Measurements from ENCODE around the gene DNAJB11.
"Not testable (repeated sequence)": the region's sequence is repeated elsewhere in the genome, so short reads cannot be mapped to it uniquely, and the experiment has no call there.

The DNAJB11 gene

GRCh38 chr3:186586245-186586644 is 15.7 kb downstream of the DNAJB11 start:
- H3K9me3 ChIP-seq (ENCODE audit: control insufficient read depth, low read length); H3K27ac ChIP-seq (ENCODE audit: low read depth, low read length, severe bottlenecking); H3K4me3 ChIP-seq (ENCODE audit: extremely low read depth, insufficient read depth, low read length, poor library complexity, severe bottlenecking); H3K4me1 ChIP-seq (ENCODE audit: control insufficient read depth, insufficient read depth, low read length, poor library complexity, severe bottlenecking): not testable (repeated sequence)
- peaks cover 46% of the 10 kb centered on the region for H3K36me3 ChIP-seq (ENCODE audit: control insufficient read depth, insufficient read depth, low read length)
- WGBS, 2 experiments (ENCODE audit: insufficient coverage in 2 of 2), result 74 to 92% methylated on average over 2 to 8 of the region's 9 CpGs

GRCh38 chr3:186587183-186587582 is 16.7 kb downstream of the DNAJB11 start:
- no peaks in the 10 kb centered on the region for H3K9me3 ChIP-seq (ENCODE audit: control insufficient read depth, low read length)
- H3K36me3 ChIP-seq (ENCODE audit: control insufficient read depth, insufficient read depth, low read length), result peaks cover 39% of the 10 kb centered on the region
- H3K4me3 ChIP-seq (ENCODE audit: extremely low read depth, insufficient read depth, low read length, poor library complexity, severe bottlenecking), result no peak overlapping the region
- peaks cover 3% of the 10 kb centered on the region for H3K4me1 ChIP-seq (ENCODE audit: control insufficient read depth, insufficient read depth, low read length, poor library complexity, severe bottlenecking)
- H3K27ac ChIP-seq (ENCODE audit: low read depth, low read length, severe bottlenecking), result no peak overlapping the region

DNA sequence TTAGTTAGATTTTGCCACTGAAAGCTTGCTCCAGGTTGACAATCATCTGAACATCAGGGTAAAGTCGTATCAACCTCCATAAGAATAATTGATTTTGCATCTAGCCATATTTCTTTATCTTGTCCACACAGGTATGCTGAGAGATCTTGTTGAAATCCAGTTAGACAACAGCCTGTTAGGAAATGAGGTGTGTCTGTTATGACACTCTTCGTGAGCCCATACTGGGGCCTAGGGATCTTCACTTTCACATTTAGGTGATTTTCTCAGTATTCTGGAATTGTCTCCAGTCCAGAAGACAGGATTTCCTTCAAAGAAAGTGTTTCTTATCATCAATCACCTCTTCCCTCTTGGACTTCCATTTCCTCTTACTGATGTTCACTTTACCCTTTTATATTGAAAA is 18.1 kb downstream of the DNAJB11 start:
- H3K27ac ChIP-seq (ENCODE audit: low read depth, low read length, severe bottlenecking), result no peak overlapping the region
- H3K4me3 ChIP-seq (ENCODE audit: extremely low read depth, insufficient read depth, low read length, poor library complexity, severe bottlenecking), result no peak overlapping the region
- no peaks in the 10 kb centered on the region for H3K9me3 ChIP-seq (ENCODE audit: control insufficient read depth, low read length)
- peaks cover 25% of the 10 kb centered on the region for H3K36me3 ChIP-seq (ENCODE audit: control insufficient read depth, insufficient read depth, low read length)
- 100% methylated on average over 1 of the region's 2 CpGs; no CpG with 5 or more reads in 1 of the 2 experiments for WGBS, 2 experiments (ENCODE audit: insufficient coverage in 2 of 2)
- peaks cover 3% of the 10 kb centered on the region for H3K4me1 ChIP-seq (ENCODE audit: control insufficient read depth, insufficient read depth, low read length, poor library complexity, severe bottlenecking)

DNA sequence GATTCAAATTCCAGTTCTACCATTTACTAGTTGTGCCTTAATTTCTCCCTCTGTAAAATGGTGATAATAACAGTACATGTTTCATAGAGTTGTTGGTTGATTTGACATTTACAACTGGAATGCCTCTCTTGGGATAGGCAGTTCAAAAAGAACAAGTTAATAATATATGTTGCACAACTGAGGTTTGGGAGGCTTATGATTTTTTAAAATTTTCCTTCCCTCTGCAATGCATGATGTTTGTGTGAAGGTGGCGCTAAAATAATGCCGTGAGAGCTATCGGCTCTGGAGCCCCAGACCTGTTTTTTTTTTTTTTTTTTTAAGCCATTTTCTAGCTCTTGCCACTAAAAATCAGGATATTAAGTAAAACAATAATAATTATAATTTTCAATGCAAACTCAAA is 18.6 kb downstream of the DNAJB11 start:
- Histone ChIP-seq H3K4me3 (ENCODE audit: extremely low read depth, insufficient read depth, low read length, poor library complexity, severe bottlenecking) (no peak overlapping the region), H3K36me3 (ENCODE audit: control insufficient read depth, insufficient read depth, low read length) (peaks cover 20% of the 10 kb centered on the region), H3K27ac (ENCODE audit: low read depth, low read length, severe bottlenecking) (no peak overlapping the region), H3K9me3 (ENCODE audit: control insufficient read depth, low read length) (no peaks in the 10 kb centered on the region), H3K4me1 (ENCODE audit: control insufficient read depth, insufficient read depth, low read length, poor library complexity, severe bottlenecking) (peaks cover 2% of the 10 kb centered on the region)
- WGBS, 2 experiments (ENCODE audit: insufficient coverage in 2 of 2), result no CpG with 5 or more reads among the region's 3 CpGs

DNA sequence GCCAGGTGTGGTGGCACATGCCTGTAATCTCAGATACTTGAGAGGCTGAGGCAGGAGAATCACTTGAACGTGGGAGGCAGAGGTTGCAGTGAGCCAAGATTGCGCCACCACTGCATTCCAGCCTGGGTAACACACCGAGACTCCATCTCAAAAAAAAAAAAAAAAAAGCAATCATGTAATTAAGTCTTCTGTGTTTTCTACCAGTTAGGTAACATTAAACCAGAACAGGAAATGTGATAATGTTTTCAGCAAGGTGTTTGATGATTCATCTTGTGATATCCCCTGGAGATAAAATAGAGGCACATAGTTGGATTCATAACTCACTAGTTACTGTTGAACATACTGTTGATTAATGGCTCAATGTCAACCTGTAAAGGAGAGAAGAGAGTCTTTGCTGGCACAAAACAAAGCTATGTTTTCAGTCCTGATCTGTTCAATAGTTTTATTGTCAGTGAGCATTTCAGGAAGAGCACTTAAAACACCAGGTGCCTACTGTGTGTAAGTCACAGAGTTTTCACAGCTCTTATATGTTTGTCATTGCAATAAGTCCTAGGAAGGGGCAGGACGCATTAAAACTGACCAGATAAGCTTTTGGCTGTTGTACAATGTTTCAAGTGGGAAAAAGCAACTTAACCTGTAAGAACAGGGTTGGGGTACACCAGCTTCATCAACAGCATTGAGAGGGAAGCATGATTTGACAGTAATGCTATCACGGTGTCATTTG is 19.5 kb downstream of the DNAJB11 start:
- 91 to 100% methylated on average over 1 to 2 of the region's 5 CpGs for WGBS, 2 experiments (ENCODE audit: insufficient coverage in 2 of 2)
- H3K36me3 ChIP-seq (ENCODE audit: control insufficient read depth, insufficient read depth, low read length), result peaks cover 11% of the 10 kb centered on the region
- H3K27ac ChIP-seq (ENCODE audit: low read depth, low read length, severe bottlenecking), result no peak overlapping the region
- no peaks in the 10 kb centered on the region for H3K4me1 ChIP-seq (ENCODE audit: control insufficient read depth, insufficient read depth, low read length, poor library complexity, severe bottlenecking)
- H3K4me3 ChIP-seq (ENCODE audit: extremely low read depth, insufficient read depth, low read length, poor library complexity, severe bottlenecking), result no peak overlapping the region
- H3K9me3 ChIP-seq (ENCODE audit: control insufficient read depth, low read length), result no peaks in the 10 kb centered on the region

DNA sequence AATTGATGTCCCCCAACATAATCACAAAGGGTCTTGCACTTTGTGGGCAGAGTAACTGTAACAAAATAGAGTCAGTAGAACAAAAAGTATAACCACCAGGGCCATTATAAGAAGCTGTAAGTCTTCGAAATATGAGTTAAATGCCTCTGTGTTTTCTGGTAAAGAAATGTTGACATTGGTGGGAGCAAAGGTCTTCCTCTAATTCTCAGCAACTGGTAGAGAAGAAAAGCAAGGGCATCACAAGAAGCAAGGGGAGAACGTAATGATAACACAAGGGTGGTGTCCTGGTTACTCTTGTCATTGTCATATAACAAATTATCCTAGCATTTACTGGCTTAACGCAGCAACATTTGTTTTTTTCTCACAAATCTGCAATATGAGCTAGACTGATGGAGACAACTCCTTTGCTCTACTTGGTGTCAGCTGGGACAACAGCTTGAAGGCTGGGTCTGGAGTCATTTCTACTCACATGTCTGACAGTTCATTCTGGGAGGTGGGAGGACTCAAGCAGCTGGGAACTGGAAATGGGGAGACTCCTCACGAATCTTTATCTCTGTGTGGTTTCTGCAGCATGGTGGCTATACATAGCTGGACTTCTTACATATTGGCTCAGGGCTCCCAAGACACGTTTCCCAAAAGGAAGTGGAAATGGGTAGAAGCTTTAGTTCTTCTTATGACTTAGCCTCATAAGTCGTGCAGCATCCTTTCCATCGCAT is 20.2 kb downstream of the DNAJB11 start:
- Histone ChIP-seq H3K27ac (ENCODE audit: low read depth, low read length, severe bottlenecking) (no peak overlapping the region), H3K4me3 (ENCODE audit: extremely low read depth, insufficient read depth, low read length, poor library complexity, severe bottlenecking) (no peak overlapping the region), H3K36me3 (ENCODE audit: control insufficient read depth, insufficient read depth, low read length) (peaks cover 5% of the 10 kb centered on the region), H3K9me3 (ENCODE audit: control insufficient read depth, low read length) (no peaks in the 10 kb centered on the region), H3K4me1 (ENCODE audit: control insufficient read depth, insufficient read depth, low read length, poor library complexity, severe bottlenecking) (no peaks in the 10 kb centered on the region)
- 88 to 94% methylated on average over 3 to 5 of the region's 7 CpGs for WGBS, 2 experiments (ENCODE audit: insufficient coverage in 2 of 2)

- no peaks in the 10 kb centered on the region for H3K9me3 ChIP-seq (ENCODE audit: control insufficient read depth, low read length)
- no peaks in the 10 kb centered on the region for H3K36me3 ChIP-seq (ENCODE audit: control insufficient read depth, insufficient read depth, low read length)
- H3K27ac ChIP-seq (ENCODE audit: low read depth, low read length, severe bottlenecking), result no peak overlapping the region
- no peaks in the 10 kb centered on the region for H3K4me1 ChIP-seq (ENCODE audit: control insufficient read depth, insufficient read depth, low read length, poor library complexity, severe bottlenecking)
- WGBS, 2 experiments (ENCODE audit: insufficient coverage in 2 of 2), result 100% methylated on average over 1 of the region's 4 CpGs; no CpG with 5 or more reads in 1 of the 2 experiments
- H3K4me3 ChIP-seq (ENCODE audit: extremely low read depth, insufficient read depth, low read length, poor library complexity, severe bottlenecking), result no peak overlapping the region
These were observed 22.2 kb downstream of the DNAJB11 start for GRCh38 chr3:186592682-186593081.

GRCh38 chr3:186593862-186594261 is 23.3 kb downstream of the DNAJB11 start:
- no peaks in the 10 kb centered on the region for H3K36me3 ChIP-seq (ENCODE audit: control insufficient read depth, insufficient read depth, low read length)
- H3K4me3 ChIP-seq (ENCODE audit: extremely low read depth, insufficient read depth, low read length, poor library complexity, severe bottlenecking), result no peak overlapping the region
- no peak overlapping the region for H3K27ac ChIP-seq (ENCODE audit: low read depth, low read length, severe bottlenecking)
- H3K9me3 ChIP-seq (ENCODE audit: control insufficient read depth, low read length), result no peaks in the 10 kb centered on the region
- H3K4me1 ChIP-seq (ENCODE audit: control insufficient read depth, insufficient read depth, low read length, poor library complexity, severe bottlenecking), result no peaks in the 10 kb centered on the region
- WGBS, 2 experiments (ENCODE audit: insufficient coverage in 2 of 2), result 87 to 100% methylated on average over 1 to 2 of the region's 3 CpGs

GRCh38 chr3:186594591-186595113 is 24.1 kb downstream of the DNAJB11 start:
- Histone ChIP-seq H3K36me3 (ENCODE audit: control insufficient read depth, insufficient read depth, low read length) (no peaks in the 10 kb centered on the region), H3K4me3 (ENCODE audit: extremely low read depth, insufficient read depth, low read length, poor library complexity, severe bottlenecking) (no peak overlapping the region), H3K27ac (ENCODE audit: low read depth, low read length, severe bottlenecking) (no peak overlapping the region), H3K4me1 (ENCODE audit: control insufficient read depth, insufficient read depth, low read length, poor library complexity, severe bottlenecking) (no peaks in the 10 kb centered on the region), H3K9me3 (ENCODE audit: control insufficient read depth, low read length) (no peaks in the 10 kb centered on the region)
- 87 to 90% methylated on average over 4 to 6 of the region's 6 CpGs for WGBS, 2 experiments (ENCODE audit: insufficient coverage in 2 of 2)

DNA sequence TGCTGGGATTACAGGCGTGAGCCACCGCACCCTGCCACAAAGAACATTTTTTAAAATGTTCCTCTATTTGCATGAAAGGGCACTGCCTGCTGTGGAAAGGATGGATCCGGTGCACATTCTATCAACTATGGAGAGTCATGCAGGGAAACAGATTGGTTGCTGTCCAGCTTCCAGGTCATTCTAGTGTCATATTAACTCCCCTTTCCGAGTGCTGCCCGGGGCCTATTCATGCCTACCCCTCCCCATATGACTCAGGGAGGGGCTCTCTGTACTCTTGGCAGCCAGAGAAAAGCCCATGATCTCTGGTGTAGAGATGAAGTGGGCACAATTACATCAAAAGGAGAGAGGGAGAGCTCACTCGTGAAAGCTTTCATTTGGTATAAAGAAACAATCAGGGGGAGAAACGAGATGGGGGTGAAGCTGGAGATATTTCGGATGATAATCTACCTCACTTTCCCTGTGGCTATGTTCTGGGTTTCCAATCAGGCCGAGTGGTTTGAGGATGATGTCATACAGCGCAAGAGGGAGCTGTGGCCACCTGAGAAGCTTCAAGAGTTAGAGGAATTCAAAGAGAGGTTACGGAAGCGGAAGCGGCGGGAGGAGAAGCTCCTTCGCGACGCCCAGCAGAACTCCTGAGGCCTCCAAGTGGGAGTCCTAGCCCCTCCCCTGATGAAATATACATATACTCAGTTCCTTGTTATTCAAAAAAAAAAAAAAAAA is 26.2 kb downstream of the DNAJB11 start:
- Histone ChIP-seq H3K36me3 (ENCODE audit: control insufficient read depth, insufficient read depth, low read length) (no peaks in the 10 kb centered on the region), H3K4me3 (ENCODE audit: extremely low read depth, insufficient read depth, low read length, poor library complexity, severe bottlenecking) (no peak overlapping the region), H3K4me1 (ENCODE audit: control insufficient read depth, insufficient read depth, low read length, poor library complexity, severe bottlenecking) (no peaks in the 10 kb centered on the region), H3K9me3 (ENCODE audit: control insufficient read depth, low read length) (no peaks in the 10 kb centered on the region), H3K27ac (ENCODE audit: low read depth, low read length, severe bottlenecking) (no peak overlapping the region)
- WGBS, 2 experiments (ENCODE audit: insufficient coverage in 2 of 2), result 68 to 75% methylated on average over 6 to 9 of the region's 17 CpGs

Measured in mesodermal cell (in vitro differentiated cells).